ENCODE results near the gene SMPD1.

DNA sequence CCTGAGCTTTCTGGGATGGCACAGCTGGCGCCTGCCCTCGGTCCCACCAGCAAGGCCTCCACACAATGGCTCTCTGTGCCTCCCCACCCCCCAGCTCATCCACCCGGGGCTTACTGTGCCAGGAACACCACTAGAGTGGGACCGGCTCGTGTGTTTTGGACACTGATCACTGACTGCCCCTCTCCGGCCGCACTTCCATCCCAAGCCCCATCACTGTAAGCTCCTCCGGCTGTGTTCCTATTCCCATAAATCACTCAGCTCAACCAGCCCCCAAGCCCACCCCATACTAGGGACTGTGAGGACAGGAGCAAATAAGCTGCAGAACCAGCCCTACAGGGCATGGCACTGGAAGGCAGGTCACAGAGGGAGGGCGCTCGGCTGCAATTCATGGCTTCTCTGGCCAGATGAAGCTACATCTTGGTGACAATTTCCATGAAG is 21.3 kb downstream of the SMPD1 start:
- TF ChIP-seq POLR2AphosphoS5 (IDR thresholded peaks at IDR 0.05; ENCODE audit: low read depth) (no peak), EZH2 (IDR thresholded peaks at IDR 0.05; ENCODE audit: low read depth, unreplicated experiment) (no peak), NANOG (IDR thresholded peaks at IDR 0.05; ENCODE audit: borderline replicate concordance) (no peak), EZH2phosphoT487 (IDR thresholded peaks at IDR 0.05; ENCODE audit: unreplicated experiment) (no peak), CREB1 (CRISPR knock-in tag; IDR thresholded peaks at IDR 0.05; ENCODE audit: low read depth) (no peak), ZNF114 (CRISPR knock-in tag; IDR thresholded peaks at IDR 0.05) (no peak), JUNB (IDR thresholded peaks at IDR 0.05; ENCODE audit: unreplicated experiment) (no peak), STAT1 (IDR thresholded peaks at IDR 0.05; ENCODE audit: unreplicated experiment) (no peak), ZNF331 (CRISPR knock-in tag; IDR thresholded peaks at IDR 0.05; ENCODE audit: low read depth) (no peak)
- TF ChIP-seq, protein P1, sequence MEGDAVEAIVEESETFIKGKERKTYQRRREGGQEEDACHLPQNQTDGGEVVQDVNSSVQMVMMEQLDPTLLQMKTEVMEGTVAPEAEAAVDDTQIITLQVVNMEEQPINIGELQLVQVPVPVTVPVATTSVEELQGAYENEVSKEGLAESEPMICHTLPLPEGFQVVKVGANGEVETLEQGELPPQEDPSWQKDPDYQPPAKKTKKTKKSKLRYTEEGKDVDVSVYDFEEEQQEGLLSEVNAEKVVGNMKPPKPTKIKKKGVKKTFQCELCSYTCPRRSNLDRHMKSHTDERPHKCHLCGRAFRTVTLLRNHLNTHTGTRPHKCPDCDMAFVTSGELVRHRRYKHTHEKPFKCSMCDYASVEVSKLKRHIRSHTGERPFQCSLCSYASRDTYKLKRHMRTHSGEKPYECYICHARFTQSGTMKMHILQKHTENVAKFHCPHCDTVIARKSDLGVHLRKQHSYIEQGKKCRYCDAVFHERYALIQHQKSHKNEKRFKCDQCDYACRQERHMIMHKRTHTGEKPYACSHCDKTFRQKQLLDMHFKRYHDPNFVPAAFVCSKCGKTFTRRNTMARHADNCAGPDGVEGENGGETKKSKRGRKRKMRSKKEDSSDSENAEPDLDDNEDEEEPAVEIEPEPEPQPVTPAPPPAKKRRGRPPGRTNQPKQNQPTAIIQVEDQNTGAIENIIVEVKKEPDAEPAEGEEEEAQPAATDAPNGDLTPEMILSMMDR (conservative IDR thresholded peaks at IDR 0.05; ENCODE audit: low read depth in 2 of 2): 0 out of 4 replicates have a peak, but pooled peaks of 1 of the 2 experiments have one; percentile 10
- TF ChIP-seq, protein P2, sequence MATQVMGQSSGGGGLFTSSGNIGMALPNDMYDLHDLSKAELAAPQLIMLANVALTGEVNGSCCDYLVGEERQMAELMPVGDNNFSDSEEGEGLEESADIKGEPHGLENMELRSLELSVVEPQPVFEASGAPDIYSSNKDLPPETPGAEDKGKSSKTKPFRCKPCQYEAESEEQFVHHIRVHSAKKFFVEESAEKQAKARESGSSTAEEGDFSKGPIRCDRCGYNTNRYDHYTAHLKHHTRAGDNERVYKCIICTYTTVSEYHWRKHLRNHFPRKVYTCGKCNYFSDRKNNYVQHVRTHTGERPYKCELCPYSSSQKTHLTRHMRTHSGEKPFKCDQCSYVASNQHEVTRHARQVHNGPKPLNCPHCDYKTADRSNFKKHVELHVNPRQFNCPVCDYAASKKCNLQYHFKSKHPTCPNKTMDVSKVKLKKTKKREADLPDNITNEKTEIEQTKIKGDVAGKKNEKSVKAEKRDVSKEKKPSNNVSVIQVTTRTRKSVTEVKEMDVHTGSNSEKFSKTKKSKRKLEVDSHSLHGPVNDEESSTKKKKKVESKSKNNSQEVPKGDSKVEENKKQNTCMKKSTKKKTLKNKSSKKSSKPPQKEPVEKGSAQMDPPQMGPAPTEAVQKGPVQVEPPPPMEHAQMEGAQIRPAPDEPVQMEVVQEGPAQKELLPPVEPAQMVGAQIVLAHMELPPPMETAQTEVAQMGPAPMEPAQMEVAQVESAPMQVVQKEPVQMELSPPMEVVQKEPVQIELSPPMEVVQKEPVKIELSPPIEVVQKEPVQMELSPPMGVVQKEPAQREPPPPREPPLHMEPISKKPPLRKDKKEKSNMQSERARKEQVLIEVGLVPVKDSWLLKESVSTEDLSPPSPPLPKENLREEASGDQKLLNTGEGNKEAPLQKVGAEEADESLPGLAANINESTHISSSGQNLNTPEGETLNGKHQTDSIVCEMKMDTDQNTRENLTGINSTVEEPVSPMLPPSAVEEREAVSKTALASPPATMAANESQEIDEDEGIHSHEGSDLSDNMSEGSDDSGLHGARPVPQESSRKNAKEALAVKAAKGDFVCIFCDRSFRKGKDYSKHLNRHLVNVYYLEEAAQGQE (IDR thresholded peaks at IDR 0.05; ENCODE audit: unreplicated experiment): no peak
- TF ChIP-seq, protein P3, sequence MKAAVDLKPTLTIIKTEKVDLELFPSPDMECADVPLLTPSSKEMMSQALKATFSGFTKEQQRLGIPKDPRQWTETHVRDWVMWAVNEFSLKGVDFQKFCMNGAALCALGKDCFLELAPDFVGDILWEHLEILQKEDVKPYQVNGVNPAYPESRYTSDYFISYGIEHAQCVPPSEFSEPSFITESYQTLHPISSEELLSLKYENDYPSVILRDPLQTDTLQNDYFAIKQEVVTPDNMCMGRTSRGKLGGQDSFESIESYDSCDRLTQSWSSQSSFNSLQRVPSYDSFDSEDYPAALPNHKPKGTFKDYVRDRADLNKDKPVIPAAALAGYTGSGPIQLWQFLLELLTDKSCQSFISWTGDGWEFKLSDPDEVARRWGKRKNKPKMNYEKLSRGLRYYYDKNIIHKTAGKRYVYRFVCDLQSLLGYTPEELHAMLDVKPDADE (IDR thresholded peaks at IDR 0.05): no peak

Data from GM23338 (cell line).